ENCODE measurements around the gene C11orf24. TPM values are rescaled to one million over a fixed set of nuclear protein-coding genes. Genes with fewer than 3 reads are reported as not detected.

Gene C11orf24
- total and polyA plus RNA-seq, 10 of the 15 experiments (the other 5 are each of a cell fraction or from before 2014, with no cell fraction given) = 4.3 to 104 (median 41.4) TPM

DNA sequence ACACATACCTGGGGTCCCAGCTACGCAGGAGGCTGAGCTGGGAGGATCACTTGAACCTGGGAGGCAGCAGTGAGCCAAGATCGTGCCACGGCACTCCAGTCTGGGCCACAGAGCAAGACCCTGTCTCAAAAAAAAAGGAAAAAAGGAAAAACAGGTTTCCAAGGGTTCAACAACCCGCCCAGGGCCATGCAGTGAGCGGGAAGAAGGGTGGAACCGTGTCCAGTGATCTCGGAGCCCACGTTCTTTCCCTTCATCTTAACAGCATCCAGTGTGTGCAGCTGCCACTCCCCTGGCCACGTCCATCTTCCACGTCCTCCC is 25.7 kb upstream of the C11orf24 start:
- no peaks in the 10 kb centered on the region for H3K27me3 ChIP-seq (replicated peaks in 1 of 2; ENCODE audit: control insufficient read depth in 2 of 2, insufficient read depth in 2 of 2, low read length in 1 of 2)
- SMC1A ChIA-PET (ENCODE audit: uncharacterized antibody, unreplicated experiment) = interaction anchor here (1.0 to 7.9 kb wide), 10 partner anchors 10 to 89 kb away, joined by 3 to 134 read pairs (median 8); partner anchors contain the start of gene C11orf24
- RAD21 ChIA-PET (ENCODE audit: unreplicated experiment) = interaction anchor here (1.0 to 9.7 kb wide), 10 partner anchors 24 to 163 kb away, joined by 4 to 186 read pairs (median 12); partner anchors contain the start of genes C11orf24 and PPP6R3
- H3K27ac ChIP-seq (ENCODE audit: control insufficient read depth, insufficient read depth) = no peak overlapping the region
- H3K4me2 ChIP-seq (ENCODE audit: control insufficient read depth, insufficient read depth) = no peak overlapping the region
- H3K9me3 ChIP-seq (replicated peaks; ENCODE audit: control insufficient read depth, insufficient read depth, low read length) = no peaks in the 10 kb centered on the region
- no peaks in the 10 kb centered on the region for H4K20me1 ChIP-seq (ENCODE audit: control insufficient read depth, insufficient read depth)
- no peak for DNase-seq (ENCODE audit: low read depth, low spot score)
- TF ChIP-seq CHD2 (IDR thresholded peaks at IDR 0.05; ENCODE audit: borderline replicate concordance, low read depth, low read length) (no peak), CREB1 (IDR thresholded peaks at IDR 0.05; ENCODE audit: low read depth) (no peak), RAD51 (IDR thresholded peaks at IDR 0.05) (no peak)
- TF ChIP-seq, protein P1, sequence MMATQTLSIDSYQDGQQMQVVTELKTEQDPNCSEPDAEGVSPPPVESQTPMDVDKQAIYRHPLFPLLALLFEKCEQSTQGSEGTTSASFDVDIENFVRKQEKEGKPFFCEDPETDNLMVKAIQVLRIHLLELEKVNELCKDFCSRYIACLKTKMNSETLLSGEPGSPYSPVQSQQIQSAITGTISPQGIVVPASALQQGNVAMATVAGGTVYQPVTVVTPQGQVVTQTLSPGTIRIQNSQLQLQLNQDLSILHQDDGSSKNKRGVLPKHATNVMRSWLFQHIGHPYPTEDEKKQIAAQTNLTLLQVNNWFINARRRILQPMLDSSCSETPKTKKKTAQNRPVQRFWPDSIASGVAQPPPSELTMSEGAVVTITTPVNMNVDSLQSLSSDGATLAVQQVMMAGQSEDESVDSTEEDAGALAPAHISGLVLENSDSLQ (IDR thresholded peaks at IDR 0.05) = peak; percentile 76
- TF ChIP-seq, protein P2, sequence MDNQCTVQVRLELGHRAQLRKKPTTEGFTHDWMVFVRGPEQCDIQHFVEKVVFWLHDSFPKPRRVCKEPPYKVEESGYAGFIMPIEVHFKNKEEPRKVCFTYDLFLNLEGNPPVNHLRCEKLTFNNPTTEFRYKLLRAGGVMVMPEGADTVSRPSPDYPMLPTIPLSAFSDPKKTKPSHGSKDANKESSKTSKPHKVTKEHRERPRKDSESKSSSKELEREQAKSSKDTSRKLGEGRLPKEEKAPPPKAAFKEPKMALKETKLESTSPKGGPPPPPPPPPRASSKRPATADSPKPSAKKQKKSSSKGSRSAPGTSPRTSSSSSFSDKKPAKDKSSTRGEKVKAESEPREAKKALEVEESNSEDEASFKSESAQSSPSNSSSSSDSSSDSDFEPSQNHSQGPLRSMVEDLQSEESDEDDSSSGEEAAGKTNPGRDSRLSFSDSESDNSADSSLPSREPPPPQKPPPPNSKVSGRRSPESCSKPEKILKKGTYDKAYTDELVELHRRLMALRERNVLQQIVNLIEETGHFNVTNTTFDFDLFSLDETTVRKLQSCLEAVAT (IDR thresholded peaks at IDR 0.05) = 0 out of 2 replicates have a peak, but pooled peaks have one; percentile 38
- TF ChIP-seq, protein P3, sequence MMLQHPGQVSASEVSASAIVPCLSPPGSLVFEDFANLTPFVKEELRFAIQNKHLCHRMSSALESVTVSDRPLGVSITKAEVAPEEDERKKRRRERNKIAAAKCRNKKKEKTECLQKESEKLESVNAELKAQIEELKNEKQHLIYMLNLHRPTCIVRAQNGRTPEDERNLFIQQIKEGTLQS (IDR thresholded peaks at IDR 0.05; ENCODE audit: borderline replicate concordance, extremely low read depth, low read depth, low read length) = no peak
- CTCF ChIA-PET = interaction anchor here (1.0 to 12.0 kb wide), 20 partner anchors 10 to 287 kb away, joined by 3 to 365 read pairs (median 8); partner anchors contain the start of genes ALDH3B1 and C11orf24
- no peaks in the 10 kb centered on the region; a peak in 1 of 4 replicates for H3K36me3 ChIP-seq (ENCODE audit: control insufficient read depth in 2 of 2, insufficient read depth in 2 of 2, low read length in 1 of 2)
- POLR2A ChIA-PET = interaction anchor here (1.9 to 2.9 kb wide), 3 partner anchors 25 to 40 kb away, joined by 6 to 28 read pairs (median 12); partner anchors contain the start of gene C11orf24
- peaks cover 9% of the 10 kb centered on the region for H3K4me1 ChIP-seq (ENCODE audit: control insufficient read depth, insufficient read depth, low read length)
- no peak overlapping the region for H3K9ac ChIP-seq (ENCODE audit: control insufficient read depth, insufficient read depth, low read length)
- H3K79me2 ChIP-seq (ENCODE audit: control insufficient read depth, insufficient read depth, low read length) = no peaks in the 10 kb centered on the region
- WGBS (ENCODE audit: insufficient coverage, insufficient replicate concordance, low lambda C conversion rate, missing lambda C conversion rate) = 35% methylated on average over 10 of the region's 10 CpGs
- H2AFZ ChIP-seq (ENCODE audit: control insufficient read depth, low read depth, low read length) = no peak overlapping the region
- intact Hi-C loops (cut with micrococcal nuclease; ENCODE audit: unreplicated experiment) = loop anchor here (1.0 to 5.0 kb wide), 5 partner anchors 26 to 150 kb away; partner anchors contain the start of gene C11orf24
- ATAC-seq = no peak
- H3K4me3 ChIP-seq = no peak overlapping the region
- in situ Hi-C loops (cut with MboI) = loop anchor here (5.0 kb wide), 1 partner anchor 40 kb away; no protein-coding TSS in a partner anchor
- no TSS peak for BruUV-seq (replicated peaks)
- no peak for FAIRE-seq
